OCI-LY7 (cell line): ENCODE data around the gene PROSER2. TPM values are rescaled to one million over a fixed set of nuclear protein-coding genes. Genes with fewer than 3 reads are reported as not detected.

Experiments
- BruUV-seq: library from RNA; stranded (reverse); fragments of 400-500 nt; replicated peaks from 2 replicates; lab custom pipeline; 2021; lab: Mats Ljungman, UMichigan
- CTCF ChIA-PET: fragments of 300-600 bp; sonication (Branson Sonifier 250); formaldehyde crosslinking; loops from one replicate; lab custom pipeline; 2022; ENCODE audit warnings: antibody characterized with exemption; ENCODE audit not compliant: unreplicated experiment; lab: Charles Lee
- POLR2A ChIA-PET: fragments of 300-600 bp; sonication (Branson Sonifier 250); formaldehyde crosslinking; loops from one replicate; lab custom pipeline; 2022; ENCODE audit warnings: antibody characterized with exemption; lab: Charles Lee
- DNase-seq: peaks from one replicate; pipeline ENCODE4 v3.0.0-alpha.2; 2015; ENCODE audit warnings: low spot score
- H2AFZ ChIP-seq: fragments of 200-600 bp; sonication (generic), shearing (Covaris generic); 2 replicates; pipeline ENCODE4 v1.6.1; 2014; ENCODE audit warnings: mild to moderate bottlenecking, antibody characterized with exemption, low read length, moderate library complexity
- H3K27ac ChIP-seq: fragments of 200-600 bp; sonication (generic); 2 replicates; pipeline ENCODE4 v1.5.1; 2014; ENCODE audit warnings: mixed run types, low read depth, mild to moderate bottlenecking, moderate library complexity, low read length, inconsistent platforms; ENCODE audit not compliant: poor library complexity, severe bottlenecking
- H3K36me3 ChIP-seq: fragments of 200-600 bp; sonication (generic); 2 replicates; pipeline ENCODE4 v1.6.1; 2014; ENCODE audit warnings: mild to moderate bottlenecking, antibody characterized with exemption, low read length, moderate library complexity, mixed read lengths; ENCODE audit not compliant: insufficient read depth
- H3K4me1 ChIP-seq: fragments of 200-600 bp; sonication (generic); 2 replicates; pipeline ENCODE4 v1.5.1; 2014; ENCODE audit warnings: mild to moderate bottlenecking, low read length; ENCODE audit not compliant: insufficient read depth, poor library complexity, severe bottlenecking
- H3K4me2 ChIP-seq: fragments of 200-600 bp; sonication (generic); 2 replicates; pipeline ENCODE4 v1.6.1; 2014; ENCODE audit warnings: mild to moderate bottlenecking, low read length
- H3K4me3 ChIP-seq: fragments of 200-600 bp; sonication (generic); 2 replicates; pipeline ENCODE4 v1.5.1; 2014; ENCODE audit warnings: mild to moderate bottlenecking, low read depth, low read length; ENCODE audit not compliant: poor library complexity, severe bottlenecking
- H3K79me2 ChIP-seq: fragments of 200-600 bp; sonication (generic); 2 replicates; pipeline ENCODE4 v1.6.1; 2016; ENCODE audit warnings: low read depth, mild to moderate bottlenecking, low read length, moderate library complexity, mixed read lengths; ENCODE audit not compliant: insufficient read depth
- H3K9me2 ChIP-seq: fragments of 200-600 bp; sonication (generic); 2 replicates; pipeline ENCODE4 v1.6.1; 2016; ENCODE audit warnings: mild to moderate bottlenecking, low read length, mixed read lengths; ENCODE audit not compliant: insufficient read depth
- H3K9me3 ChIP-seq: fragments of 200-600 bp; sonication (generic); 2 replicates; pipeline ENCODE4 v1.6.1; 2014; ENCODE audit warnings: mild to moderate bottlenecking, mixed run types, low read length, mixed read lengths
- H4K20me1 ChIP-seq: fragments of 200-600 bp; sonication (generic); 2 replicates; pipeline ENCODE4 v1.6.1; 2014; ENCODE audit warnings: mild to moderate bottlenecking, antibody characterized with exemption, low read length, moderate library complexity, mixed read lengths; ENCODE audit not compliant: insufficient read depth
- CTCF ChIP-seq: fragments of 200-600 bp; sonication (generic); conservative IDR thresholded peaks from 2 replicates; pipeline ENCODE4 v1.5.1; 2014; ENCODE audit warnings: mild to moderate bottlenecking, antibody characterized with exemption, low read length, moderate library complexity, mixed read lengths
- EZH2phosphoT487 ChIP-seq: fragments of 200-600 bp; sonication (generic); IDR thresholded peaks from 2 replicates; pipeline ENCODE4 v1.6.1; 2018; ENCODE audit warnings: low read depth, borderline replicate concordance, mild to moderate bottlenecking, mixed run types, antibody characterized with exemption, low read length, moderate library complexity, mixed read lengths
- intact Hi-C: fragments of 100-400 bp; cut with micrococcal nuclease; formaldehyde crosslinking; loops from one replicate; pipeline ENCODE4 v1.10.0; 2022; ENCODE audit not compliant: unreplicated experiment
- total RNA-seq, 2 experiments: library from RNA; depleted of rRNA in 1 of 2; stranded (reverse); fragments of >200 nt in 1 of 2; shearing (Covaris generic) in 1 of 2; gene quantifications; 2 replicates each; pipeline ENCODE4 v1.2.3, GENCODE V29; 2014 to 2022

Gene PROSER2
- total RNA-seq, 2 experiments from 2014 or later = not detected

GRCh38 chr10:11861811-11862428 lies 38.8 kb downstream of the PROSER2 start:
- no peak for DNase-seq
- H4K20me1 ChIP-seq = no peaks in the 10 kb centered on the region
- ChIA-PET POLR2A (interaction anchor here (0.6 kb wide), 2 partner anchors 293 to 1247 kb away, joined by 3 read pairs; no protein-coding TSS in a partner anchor), CTCF (interaction anchor here (1.1 kb wide), 1 partner anchor 433 kb away, joined by 3 read pairs; no protein-coding TSS in a partner anchor)
- no peaks in the 10 kb centered on the region for H3K9me2 ChIP-seq
- no peak overlapping the region for H2AFZ ChIP-seq
- H3K79me2 ChIP-seq = no peaks in the 10 kb centered on the region
- no TSS peak for BruUV-seq
- peaks cover 17% of the 10 kb centered on the region for H3K4me1 ChIP-seq
- intact Hi-C loops = no loop called here
- no peaks in the 10 kb centered on the region for H3K36me3 ChIP-seq
- no peaks in the 10 kb centered on the region for H3K9me3 ChIP-seq
- TF ChIP-seq CTCF = no peak
- no peak overlapping the region for H3K4me2 ChIP-seq
- H3K27ac ChIP-seq = no peak overlapping the region
- H3K4me3 ChIP-seq = no peak overlapping the region

GRCh38 chr10:11863353-11864109 lies 40.4 kb downstream of the PROSER2 start:
- no peak for TF ChIP-seq CTCF
- ChIA-PET POLR2A (interaction anchor here (0.6 to 1.2 kb wide), 4 partner anchors 9 to 1538 kb away, joined by 3 to 5 read pairs (median 4); no protein-coding TSS in a partner anchor), CTCF (interaction anchor here (0.5 to 1.1 kb wide), 3 partner anchors 54 to 709 kb away, joined by 3 to 5 read pairs (median 3); no protein-coding TSS in a partner anchor)
- no peaks in the 10 kb centered on the region for H4K20me1 ChIP-seq
- peak; percentile 83 for DNase-seq
- peaks cover 17% of the 10 kb centered on the region for H3K4me1 ChIP-seq
- H3K4me3 ChIP-seq = peak overlapping the region; percentile 60
- H3K27ac ChIP-seq = peak overlapping the region; percentile 54
- H3K79me2 ChIP-seq = no peaks in the 10 kb centered on the region
- intact Hi-C loops = no loop called here
- BruUV-seq = no TSS peak
- peak overlapping the region; percentile 62 for H3K4me2 ChIP-seq
- peak overlapping the region; percentile 96 for H2AFZ ChIP-seq
- H3K9me3 ChIP-seq = no peaks in the 10 kb centered on the region
- no peaks in the 10 kb centered on the region for H3K9me2 ChIP-seq
- no peaks in the 10 kb centered on the region for H3K36me3 ChIP-seq

GRCh38 chr10:11864727-11865126 lies 41.6 kb downstream of the PROSER2 start:
- POLR2A ChIA-PET = no interaction called here

More at GRCh38 chr10:11864727-11865126, 41.6 kb downstream of the PROSER2 start:
- Histone ChIP-seq H3K9me3 (no peaks in the 10 kb centered on the region), H3K36me3 (no peaks in the 10 kb centered on the region), H3K27ac (no peak overlapping the region), H4K20me1 (no peaks in the 10 kb centered on the region), H3K79me2 (no peaks in the 10 kb centered on the region), H3K4me2 (no peak overlapping the region), H3K9me2 (no peaks in the 10 kb centered on the region), H3K4me3 (no peak overlapping the region), H3K4me1 (peaks cover 17% of the 10 kb centered on the region), H2AFZ (no peak overlapping the region)
- DNase-seq = no peak
- intact Hi-C loops = no loop called here
- CTCF ChIA-PET = no interaction called here
- BruUV-seq = no TSS peak
- TF ChIP-seq CTCF (no peak), EZH2phosphoT487 (no peak)
